ENCODE results near the gene KCNJ12.

DNA sequence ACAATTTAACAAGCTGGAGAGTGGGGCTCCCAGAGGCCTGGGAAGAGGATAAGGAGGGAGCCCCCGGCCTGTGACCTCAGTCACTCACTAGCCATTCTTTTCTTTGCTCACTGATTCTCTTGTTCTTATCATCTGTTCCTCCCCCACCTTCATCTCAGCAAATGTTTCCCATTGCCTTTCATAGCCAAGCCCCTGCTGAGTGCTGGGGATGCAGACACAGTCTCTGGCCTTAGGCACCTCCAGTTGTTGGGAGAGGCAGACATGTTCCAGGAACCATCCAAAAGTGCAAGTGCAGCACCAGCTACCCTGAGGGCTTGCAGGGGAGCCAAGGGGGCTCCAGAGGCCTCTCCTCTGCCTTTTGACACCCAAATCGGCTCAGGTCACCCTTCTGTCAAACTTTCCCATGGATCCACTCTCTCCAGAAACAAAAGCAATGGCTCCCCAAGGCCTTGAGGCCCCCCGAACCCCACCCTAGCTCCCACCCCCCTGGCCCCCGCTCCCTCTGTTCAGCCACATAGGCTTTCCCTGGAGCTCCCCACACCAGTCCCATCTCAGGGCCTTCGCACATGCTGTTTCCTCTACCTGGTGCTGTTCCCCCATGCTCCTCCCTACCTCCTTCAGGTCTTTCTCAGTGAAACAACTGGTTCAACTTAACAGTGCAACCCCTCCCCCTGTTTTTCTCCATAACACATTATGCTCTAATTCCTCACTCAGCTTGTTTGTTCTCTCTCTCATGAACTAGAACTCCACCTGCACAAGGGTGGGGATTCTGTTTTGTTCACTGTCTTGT, 14.9 kb upstream of the KCNJ12 start:
- TF ChIP-seq, protein P1, sequence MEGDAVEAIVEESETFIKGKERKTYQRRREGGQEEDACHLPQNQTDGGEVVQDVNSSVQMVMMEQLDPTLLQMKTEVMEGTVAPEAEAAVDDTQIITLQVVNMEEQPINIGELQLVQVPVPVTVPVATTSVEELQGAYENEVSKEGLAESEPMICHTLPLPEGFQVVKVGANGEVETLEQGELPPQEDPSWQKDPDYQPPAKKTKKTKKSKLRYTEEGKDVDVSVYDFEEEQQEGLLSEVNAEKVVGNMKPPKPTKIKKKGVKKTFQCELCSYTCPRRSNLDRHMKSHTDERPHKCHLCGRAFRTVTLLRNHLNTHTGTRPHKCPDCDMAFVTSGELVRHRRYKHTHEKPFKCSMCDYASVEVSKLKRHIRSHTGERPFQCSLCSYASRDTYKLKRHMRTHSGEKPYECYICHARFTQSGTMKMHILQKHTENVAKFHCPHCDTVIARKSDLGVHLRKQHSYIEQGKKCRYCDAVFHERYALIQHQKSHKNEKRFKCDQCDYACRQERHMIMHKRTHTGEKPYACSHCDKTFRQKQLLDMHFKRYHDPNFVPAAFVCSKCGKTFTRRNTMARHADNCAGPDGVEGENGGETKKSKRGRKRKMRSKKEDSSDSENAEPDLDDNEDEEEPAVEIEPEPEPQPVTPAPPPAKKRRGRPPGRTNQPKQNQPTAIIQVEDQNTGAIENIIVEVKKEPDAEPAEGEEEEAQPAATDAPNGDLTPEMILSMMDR (IDR thresholded peaks at IDR 0.05) = no peak
- TF ChIP-seq POLR2A (IDR thresholded peaks at IDR 0.05) = no peak
- TF ChIP-seq POLR2AphosphoS5 (IDR thresholded peaks at IDR 0.05) = no peak
- TF ChIP-seq EP300 (IDR thresholded peaks at IDR 0.05) = no peak

All from suprapubic skin (tissue), 4 donors.